SU-DHL-6 (cell line): ENCODE results near the gene PUSL1.

Experiments
- H2AFZ ChIP-seq: fragments of 200-600 bp; sonication (generic); 2 replicates; pipeline ENCODE4 v1.6.1; 2014; ENCODE audit warnings: low read depth, mild to moderate bottlenecking, moderate library complexity, mixed read lengths, antibody characterized with exemption, low read length; ENCODE audit not compliant: severe bottlenecking
- H3F3A ChIP-seq: fragments of 200-600 bp; shearing (Covaris generic); 2 replicates; pipeline ENCODE4 v1.6.0; 2016; ENCODE audit warnings: antibody characterized with exemption, mild to moderate bottlenecking; ENCODE audit not compliant: insufficient read depth
- H3K27ac ChIP-seq: fragments of 200-600 bp; sonication (generic); 2 replicates; pipeline ENCODE4 v1.5.1; 2016; ENCODE audit warnings: low read depth, mild to moderate bottlenecking, low read length, moderate library complexity, mixed read lengths
- H3K27me3 ChIP-seq: fragments of 200-600 bp; sonication (generic), shearing (Covaris generic); 2 replicates; pipeline ENCODE4 v1.6.0; 2014; ENCODE audit warnings: mild to moderate bottlenecking, low read length
- H3K36me3 ChIP-seq: fragments of 200-600 bp; sonication (generic); 2 replicates; pipeline ENCODE4 v1.6.1; 2014; ENCODE audit warnings: mild to moderate bottlenecking, low read length, mixed read lengths
- H3K4me2 ChIP-seq: fragments of 300-600, 200-600 bp; shearing (Covaris generic), sonication (generic); 2 replicates; pipeline ENCODE4 v1.6.0; 2014; ENCODE audit warnings: low read length, low read depth, mild to moderate bottlenecking; ENCODE audit not compliant: poor library complexity, severe bottlenecking
- H3K4me3 ChIP-seq: fragments of 200-600 bp; sonication (generic); 2 replicates; pipeline ENCODE4 v1.5.1; 2014; ENCODE audit warnings: antibody characterized with exemption, low read length, mild to moderate bottlenecking, mixed read lengths; ENCODE audit not compliant: insufficient read depth, poor library complexity, severe bottlenecking
- H3K79me2 ChIP-seq: fragments of 200-600 bp; sonication (generic); 2 replicates; pipeline ENCODE4 v1.6.1; 2014; ENCODE audit warnings: mild to moderate bottlenecking, low read length, moderate library complexity; ENCODE audit not compliant: insufficient read depth
- H3K9ac ChIP-seq: fragments of 200-600 bp; sonication (generic); 2 replicates; pipeline ENCODE4 v1.7.0; 2014; ENCODE audit warnings: mild to moderate bottlenecking, low read length
- H3K9me2 ChIP-seq: fragments of 200-600 bp; sonication (generic); replicated peaks from 2 replicates; pipeline ENCODE4 v1.6.1; 2014; ENCODE audit warnings: low read length; ENCODE audit not compliant: insufficient read depth
- H3K9me3 ChIP-seq: fragments of 200-600 bp; sonication (generic); 2 replicates; pipeline ENCODE4 v1.6.1; 2014; ENCODE audit warnings: low read length, mixed read lengths; ENCODE audit not compliant: insufficient read depth
- H4K20me1 ChIP-seq: fragments of 200-600 bp; sonication (generic); 2 replicates; pipeline ENCODE4 v1.6.1; 2014; ENCODE audit warnings: low read depth, mild to moderate bottlenecking, antibody characterized with exemption, low read length, moderate library complexity, mixed read lengths
- CTCF ChIP-seq: fragments of 200-600 bp; sonication (generic); IDR thresholded peaks from one replicate; pipeline ENCODE4 v1.5.1; 2017; ENCODE audit warnings: antibody characterized with exemption, mild to moderate bottlenecking, low read length, moderate library complexity; ENCODE audit not compliant: insufficient read depth, poor library complexity, severe bottlenecking
- EZH2phosphoT487 ChIP-seq: fragments of 200-600 bp; sonication (generic), shearing (Covaris generic); conservative IDR thresholded peaks from 2 replicates; pipeline ENCODE4 v1.6.1; 2018; ENCODE audit warnings: mild to moderate bottlenecking, antibody characterized with exemption, low read length, moderate library complexity, mixed read lengths

Gene PUSL1

GRCh38 chr1:1357871-1358432, 49.6 kb downstream of the PUSL1 start:
- Histone ChIP-seq H3K79me2 (no peaks in the 10 kb centered on the region), H4K20me1 (no peaks in the 10 kb centered on the region), H3K9me3 (no peaks in the 10 kb centered on the region), H3K36me3 (no peaks in the 10 kb centered on the region), H3F3A (no peaks in the 10 kb centered on the region), H3K9ac (no peak overlapping the region), H3K27me3 (no peaks in the 10 kb centered on the region), H3K4me2 (no peak overlapping the region), H2AFZ (no peak overlapping the region), H3K4me3 (no peak overlapping the region), H3K27ac (no peak overlapping the region), H3K9me2 (no peaks in the 10 kb centered on the region)
- no peak for TF ChIP-seq CTCF
- TF ChIP-seq EZH2phosphoT487 = no peak

- Histone ChIP-seq H3K36me3 (no peaks in the 10 kb centered on the region), H3K9me2 (no peaks in the 10 kb centered on the region), H4K20me1 (no peaks in the 10 kb centered on the region), H3K4me3 (no peak within 1 kb of the TSS), H3K79me2 (no peaks in the 10 kb centered on the region), H3F3A (no peaks in the 10 kb centered on the region), H3K27me3 (no peaks in the 10 kb centered on the region), H3K27ac (no peak within 1 kb of the TSS), H2AFZ (no peak within 1 kb of the TSS), H3K9me3 (no peaks in the 10 kb centered on the region), H3K9ac (no peak within 1 kb of the TSS), H3K4me2 (no peak within 1 kb of the TSS)
- TF ChIP-seq CTCF = no peak
- TF ChIP-seq EZH2phosphoT487 = no peak
These were observed 50.3 kb downstream of the PUSL1 start, which contains the start of gene MXRA8 for GRCh38 chr1:1358433-1359271. Gene MXRA8 (minus strand): TSS chr1:1358555. CDS start chr1:1358504, 51 bp downstream.

- no peaks in the 10 kb centered on the region for H3K36me3 ChIP-seq
- H3K4me2 ChIP-seq = no peak overlapping the region
- H2AFZ ChIP-seq = no peak overlapping the region
- no peak overlapping the region for H3K4me3 ChIP-seq
- H3K9me2 ChIP-seq = no peaks in the 10 kb centered on the region
- H3K27ac ChIP-seq = no peak overlapping the region
- H3K9me3 ChIP-seq = no peaks in the 10 kb centered on the region
- no peak overlapping the region for H3K9ac ChIP-seq
- H3K79me2 ChIP-seq = no peaks in the 10 kb centered on the region
- TF ChIP-seq EZH2phosphoT487 (no peak), CTCF (no peak)
- H3F3A ChIP-seq = no peaks in the 10 kb centered on the region
- no peaks in the 10 kb centered on the region for H4K20me1 ChIP-seq
- no peaks in the 10 kb centered on the region for H3K27me3 ChIP-seq
These were observed 50.9 kb downstream of the PUSL1 start for GRCh38 chr1:1359308-1359663.
